Measurements from ENCODE around the gene ZNF664. TPM values are rescaled to one million over a fixed set of nuclear protein-coding genes. Genes with fewer than 3 reads are reported as not detected.

Gene ZNF664
- total and polyA plus RNA-seq, 2 of the 13 experiments (the other 11 are each of a cell fraction or from before 2014, with no cell fraction given), result 43.9 to 56.5 TPM

- H3K9ac ChIP-seq (ENCODE audit: insufficient read depth, low read depth, low read length), result no peak overlapping the region
- 0 out of 5 replicates have a peak, but pooled peaks cover 0 to 5% of the 10 kb centered on the region in 2 experiments for H3K27me3 ChIP-seq (ENCODE audit: control insufficient read depth in 1 of 2, insufficient read depth in 2 of 2, low read length in 2 of 2)
- ATAC-seq (no peak), FAIRE-seq (no peak), DNase-seq (ENCODE audit: low spot score) (no peak)
- H4K20me1 ChIP-seq (ENCODE audit: insufficient read depth, low read length), result no peaks in the 10 kb centered on the region
- H3K4me3 ChIP-seq (replicated peaks in 1 of 3; ENCODE audit: insufficient read depth in 1 of 3, low read depth in 2 of 3, low read length in 3 of 3), result no peak overlapping the region
- H2AFZ ChIP-seq (ENCODE audit: low read length), result no peak overlapping the region
- no TSS peak for BruUV-seq (replicated peaks)
- no peak overlapping the region for H3K27ac ChIP-seq (ENCODE audit: extremely low read length, insufficient read depth, low read length)
- in situ Hi-C loops (cut with HindIII; ENCODE audit: extremely low pct_ligation_motif_present, low pct_unique_long_range_greater_than_20kb), result no loop called here
- intact Hi-C loops (cut with micrococcal nuclease; ENCODE audit: unreplicated experiment), result no loop called here
- CTCF ChIA-PET (ENCODE audit: low intra/inter-chr PET ratio, low total read pairs), result no interaction called here
- 16% methylated on average over 3 of the region's 3 CpGs for WGBS (ENCODE audit: low lambda C conversion rate)
- no peaks in the 10 kb centered on the region for H3K36me3 ChIP-seq (replicated peaks in 1 of 2; ENCODE audit: control insufficient read depth in 1 of 2, insufficient read depth in 2 of 2, low read length in 2 of 2)
- no peak for TF ChIP-seq ZC3H4 (CRISPR knock-in tag; IDR thresholded peaks at IDR 0.05; ENCODE audit: borderline replicate concordance)
- TF ChIP-seq MAFK (conservative IDR thresholded peaks at IDR 0.05 in 1 of 2, IDR thresholded peaks at IDR 0.05 in 1 of 2; ENCODE audit: low read length in 2 of 2), result no peak
- TF ChIP-seq CBFB (CRISPR knock-in tag; IDR thresholded peaks at IDR 0.05), result no peak
- peak; percentile 88; the same call in 1 of the 2 replicates for TF ChIP-seq ZNF12 (CRISPR knock-in tag; IDR thresholded peaks at IDR 0.05)
- TF ChIP-seq MED13 (CRISPR knock-in tag; IDR thresholded peaks at IDR 0.05), result no peak
- no peaks in the 10 kb centered on the region for H3K9me3 ChIP-seq (ENCODE audit: low read length)
- no peaks in the 10 kb centered on the region for H3K79me2 ChIP-seq (ENCODE audit: insufficient read depth, low read length)
- no peaks in the 10 kb centered on the region for H3K4me1 ChIP-seq (ENCODE audit: insufficient read depth, low read length)
- POLR2A ChIA-PET, result no interaction called here
- H3K4me2 ChIP-seq (ENCODE audit: low read depth, low read length), result no peak overlapping the region
These were observed 86.7 kb downstream of the ZNF664 start for GRCh38 chr12:124059752-124060151.

Small RNAs within 50 kb of the gene (small RNA-seq; reads per million reads assigned to genes)
- gene AC068790.4 (ENCODE audit: insufficient read depth in 2 of 3, insufficient read length in 3 of 3, low read depth in 2 of 3, low replicate concordance in 1 of 3) (0 reads per million in 3 experiments), gene AC068790.6 (ENCODE audit: insufficient read depth in 2 of 3, insufficient read length in 3 of 3, low read depth in 2 of 3, low replicate concordance in 1 of 3) (0 reads per million in 3 experiments)

Other genes with a start within 250 kb of the ZNF664 start
- gene DNAH10, start 210.9 kb upstream of the ZNF664 start, total RNA-seq (2016; rRNA removed; fragmentation: Illumina TruSeq; extraction: Trizol), result 0.02 and 0.06 TPM in 2 replicates
- gene DNAH10, start 210.9 kb upstream of the ZNF664 start, polyA plus RNA-seq (2011; rRNA removed), result 0.01 and 0.08 TPM in 2 replicates
- gene CCDC92, start 384 bp upstream of the ZNF664 start, total RNA-seq (2016; rRNA removed; fragmentation: Illumina TruSeq; extraction: Trizol), result 4.6 and 5.4 TPM in 2 replicates
- gene CCDC92, start 384 bp upstream of the ZNF664 start, polyA plus RNA-seq (2011; rRNA removed), result 14.7 and 17.0 TPM in 2 replicates